ENCODE data around the gene RAB8A. TPM values are rescaled to one million over a fixed set of nuclear protein-coding genes. Genes with fewer than 3 reads are reported as not detected.

The RAB8A gene
- polyA plus RNA-seq, 1 donor from 2014 or later, result 29.8 TPM

DNA sequence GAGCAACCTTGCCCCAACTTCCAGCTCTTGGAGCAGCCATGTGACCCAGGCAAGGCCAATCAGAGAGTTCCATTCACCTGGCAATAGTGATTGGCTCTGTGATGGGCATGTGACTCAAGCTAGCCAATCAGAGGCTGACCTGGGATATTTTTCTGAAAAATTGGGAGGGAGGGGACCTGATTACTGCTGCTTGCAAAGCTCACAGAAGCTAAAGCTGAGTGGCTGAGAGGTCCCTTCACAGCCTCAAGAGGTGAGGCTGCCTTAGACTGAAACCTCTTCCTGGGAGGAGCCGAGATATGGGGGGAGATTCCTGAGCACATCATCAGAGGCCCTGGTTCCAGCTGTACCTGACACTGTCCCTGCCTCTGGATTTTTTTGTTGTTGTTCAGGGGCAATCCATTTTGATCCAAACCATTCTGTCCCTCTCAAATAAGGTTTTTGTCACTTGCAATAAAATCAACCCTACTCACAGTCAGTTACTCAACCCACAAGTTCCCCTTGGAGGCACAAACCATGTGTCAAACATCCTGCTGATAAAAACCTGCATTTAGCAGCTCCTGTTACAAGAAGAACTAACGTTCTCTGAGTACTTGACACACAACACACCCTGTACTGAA, 56.9 kb downstream of the RAB8A start:
- no peaks in the 10 kb centered on the region for H3K9me2 ChIP-seq (ENCODE audit: insufficient read depth, low read length)
- H3K79me2 ChIP-seq (replicated peaks; ENCODE audit: insufficient read depth, low read length), result no peaks in the 10 kb centered on the region
- H4K20me1 ChIP-seq (ENCODE audit: insufficient read depth), result no peaks in the 10 kb centered on the region
- H3K4me2 ChIP-seq (ENCODE audit: low read length), result no peak overlapping the region
- no peaks in the 10 kb centered on the region for H3F3A ChIP-seq (ENCODE audit: insufficient read depth, low read length, poor library complexity, severe bottlenecking)
- no peaks in the 10 kb centered on the region for H3K9me3 ChIP-seq (ENCODE audit: low read length)
- no peak for TF ChIP-seq EP300 (conservative IDR thresholded peaks at IDR 0.05; ENCODE audit: poor library complexity, severe bottlenecking)
- no peak for TF ChIP-seq MXI1 (conservative IDR thresholded peaks at IDR 0.05; ENCODE audit: poor library complexity, severe bottlenecking)
- no peak for TF ChIP-seq POLR2AphosphoS5 (IDR thresholded peaks at IDR 0.05)
- TF ChIP-seq CTCF (IDR thresholded peaks at IDR 0.05; ENCODE audit: poor library complexity, severe bottlenecking), result no peak
- TF ChIP-seq RAD21 (conservative IDR thresholded peaks at IDR 0.05), result no peak
- TF ChIP-seq SMC3 (conservative IDR thresholded peaks at IDR 0.05; ENCODE audit: poor library complexity), result no peak
- TF ChIP-seq TAF1 (IDR thresholded peaks at IDR 0.05; ENCODE audit: low read depth), result no peak
- TF ChIP-seq, protein P1, sequence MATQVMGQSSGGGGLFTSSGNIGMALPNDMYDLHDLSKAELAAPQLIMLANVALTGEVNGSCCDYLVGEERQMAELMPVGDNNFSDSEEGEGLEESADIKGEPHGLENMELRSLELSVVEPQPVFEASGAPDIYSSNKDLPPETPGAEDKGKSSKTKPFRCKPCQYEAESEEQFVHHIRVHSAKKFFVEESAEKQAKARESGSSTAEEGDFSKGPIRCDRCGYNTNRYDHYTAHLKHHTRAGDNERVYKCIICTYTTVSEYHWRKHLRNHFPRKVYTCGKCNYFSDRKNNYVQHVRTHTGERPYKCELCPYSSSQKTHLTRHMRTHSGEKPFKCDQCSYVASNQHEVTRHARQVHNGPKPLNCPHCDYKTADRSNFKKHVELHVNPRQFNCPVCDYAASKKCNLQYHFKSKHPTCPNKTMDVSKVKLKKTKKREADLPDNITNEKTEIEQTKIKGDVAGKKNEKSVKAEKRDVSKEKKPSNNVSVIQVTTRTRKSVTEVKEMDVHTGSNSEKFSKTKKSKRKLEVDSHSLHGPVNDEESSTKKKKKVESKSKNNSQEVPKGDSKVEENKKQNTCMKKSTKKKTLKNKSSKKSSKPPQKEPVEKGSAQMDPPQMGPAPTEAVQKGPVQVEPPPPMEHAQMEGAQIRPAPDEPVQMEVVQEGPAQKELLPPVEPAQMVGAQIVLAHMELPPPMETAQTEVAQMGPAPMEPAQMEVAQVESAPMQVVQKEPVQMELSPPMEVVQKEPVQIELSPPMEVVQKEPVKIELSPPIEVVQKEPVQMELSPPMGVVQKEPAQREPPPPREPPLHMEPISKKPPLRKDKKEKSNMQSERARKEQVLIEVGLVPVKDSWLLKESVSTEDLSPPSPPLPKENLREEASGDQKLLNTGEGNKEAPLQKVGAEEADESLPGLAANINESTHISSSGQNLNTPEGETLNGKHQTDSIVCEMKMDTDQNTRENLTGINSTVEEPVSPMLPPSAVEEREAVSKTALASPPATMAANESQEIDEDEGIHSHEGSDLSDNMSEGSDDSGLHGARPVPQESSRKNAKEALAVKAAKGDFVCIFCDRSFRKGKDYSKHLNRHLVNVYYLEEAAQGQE (IDR thresholded peaks at IDR 0.05; ENCODE audit: borderline replicate concordance), result no peak
- TF ChIP-seq EZH2 (IDR thresholded peaks at IDR 0.05; ENCODE audit: borderline replicate concordance, insufficient read depth, low read length, poor library complexity, severe bottlenecking), result no peak
- H3K27me3 ChIP-seq (ENCODE audit: insufficient read depth, low read depth, low read length), result no peaks in the 10 kb centered on the region
- no peak overlapping the region for H3K27ac ChIP-seq (ENCODE audit: low read length)
- H3K4me3 ChIP-seq (ENCODE audit: low read length), result no peak overlapping the region
- H3K36me3 ChIP-seq (ENCODE audit: insufficient read depth, low read length), result no peaks in the 10 kb centered on the region
- H3K9ac ChIP-seq (ENCODE audit: low read length), result no peak overlapping the region
- no peak overlapping the region for H2AFZ ChIP-seq (ENCODE audit: low read depth, low read length)

DNA sequence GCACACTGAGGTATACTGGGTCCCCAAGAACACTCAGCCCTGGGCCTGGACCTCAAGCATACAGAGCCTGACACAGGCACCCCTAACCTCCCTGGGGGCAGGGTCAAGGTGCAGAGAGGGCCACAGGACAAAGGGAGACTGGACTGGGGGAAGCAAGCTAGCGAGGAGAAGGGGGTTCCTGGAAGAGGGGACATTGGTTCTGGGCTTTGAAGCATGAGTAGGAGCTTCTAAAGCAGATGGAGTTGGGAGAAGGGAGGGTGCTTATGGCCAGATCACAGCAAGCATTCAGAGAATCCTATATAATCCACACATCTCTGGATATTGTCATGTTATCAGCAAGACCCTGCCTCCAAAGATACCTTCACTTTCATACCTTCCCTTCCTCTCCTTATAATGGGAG, 58.4 kb downstream of the RAB8A start:
- H3K4me3 ChIP-seq (ENCODE audit: low read length), result no peak overlapping the region
- no peaks in the 10 kb centered on the region for H3K9me3 ChIP-seq (ENCODE audit: low read length)
- no peak overlapping the region for H3K9ac ChIP-seq (ENCODE audit: low read length)
- H3K4me2 ChIP-seq (ENCODE audit: low read length), result no peak overlapping the region
- H3K79me2 ChIP-seq (replicated peaks; ENCODE audit: insufficient read depth, low read length), result no peaks in the 10 kb centered on the region
- no peak overlapping the region for H2AFZ ChIP-seq (ENCODE audit: low read depth, low read length)
- no peaks in the 10 kb centered on the region for H3K9me2 ChIP-seq (ENCODE audit: insufficient read depth, low read length)
- H3K36me3 ChIP-seq (ENCODE audit: insufficient read depth, low read length), result no peaks in the 10 kb centered on the region
- H3K27ac ChIP-seq (ENCODE audit: low read length), result no peak overlapping the region
- H3K27me3 ChIP-seq (ENCODE audit: insufficient read depth, low read depth, low read length), result no peaks in the 10 kb centered on the region
- no peaks in the 10 kb centered on the region for H3F3A ChIP-seq (ENCODE audit: insufficient read depth, low read length, poor library complexity, severe bottlenecking)
- no peaks in the 10 kb centered on the region for H4K20me1 ChIP-seq (ENCODE audit: insufficient read depth)
- TF ChIP-seq RAD21 (conservative IDR thresholded peaks at IDR 0.05) (no peak), EZH2 (IDR thresholded peaks at IDR 0.05; ENCODE audit: borderline replicate concordance, insufficient read depth, low read length, poor library complexity, severe bottlenecking) (no peak), EP300 (conservative IDR thresholded peaks at IDR 0.05; ENCODE audit: poor library complexity, severe bottlenecking) (no peak), CTCF (IDR thresholded peaks at IDR 0.05; ENCODE audit: poor library complexity, severe bottlenecking) (no peak), TAF1 (IDR thresholded peaks at IDR 0.05; ENCODE audit: low read depth) (no peak), SMC3 (conservative IDR thresholded peaks at IDR 0.05; ENCODE audit: poor library complexity) (no peak), MXI1 (conservative IDR thresholded peaks at IDR 0.05; ENCODE audit: poor library complexity, severe bottlenecking) (no peak), POLR2AphosphoS5 (IDR thresholded peaks at IDR 0.05) (no peak)
- TF ChIP-seq, protein P1 (IDR thresholded peaks at IDR 0.05; ENCODE audit: borderline replicate concordance), result no peak

Measured in neural cell (in vitro differentiated cells).